ENCODE measurements around the gene IZUMO3.

Gene IZUMO3

DNA sequence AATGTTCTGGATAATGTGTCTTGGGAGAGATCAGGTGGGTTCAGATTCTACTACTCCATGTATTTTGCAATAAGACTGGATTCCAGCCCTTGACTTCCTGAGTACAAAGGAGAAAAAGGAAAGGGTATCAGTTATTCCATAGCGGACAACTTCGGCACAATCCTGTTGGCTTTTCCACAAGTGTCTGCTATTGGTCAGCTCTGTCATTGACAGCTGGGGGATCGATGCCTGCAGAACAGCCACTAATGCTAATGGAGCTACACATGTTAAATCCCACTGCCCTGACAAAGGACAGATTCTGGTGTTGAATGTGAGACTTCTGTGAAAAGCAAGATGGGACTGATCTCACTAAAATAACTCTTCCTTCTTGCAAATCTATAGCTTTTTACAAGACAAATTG is 41.2 kb downstream of the IZUMO3 start:
- TF ChIP-seq, protein P1, sequence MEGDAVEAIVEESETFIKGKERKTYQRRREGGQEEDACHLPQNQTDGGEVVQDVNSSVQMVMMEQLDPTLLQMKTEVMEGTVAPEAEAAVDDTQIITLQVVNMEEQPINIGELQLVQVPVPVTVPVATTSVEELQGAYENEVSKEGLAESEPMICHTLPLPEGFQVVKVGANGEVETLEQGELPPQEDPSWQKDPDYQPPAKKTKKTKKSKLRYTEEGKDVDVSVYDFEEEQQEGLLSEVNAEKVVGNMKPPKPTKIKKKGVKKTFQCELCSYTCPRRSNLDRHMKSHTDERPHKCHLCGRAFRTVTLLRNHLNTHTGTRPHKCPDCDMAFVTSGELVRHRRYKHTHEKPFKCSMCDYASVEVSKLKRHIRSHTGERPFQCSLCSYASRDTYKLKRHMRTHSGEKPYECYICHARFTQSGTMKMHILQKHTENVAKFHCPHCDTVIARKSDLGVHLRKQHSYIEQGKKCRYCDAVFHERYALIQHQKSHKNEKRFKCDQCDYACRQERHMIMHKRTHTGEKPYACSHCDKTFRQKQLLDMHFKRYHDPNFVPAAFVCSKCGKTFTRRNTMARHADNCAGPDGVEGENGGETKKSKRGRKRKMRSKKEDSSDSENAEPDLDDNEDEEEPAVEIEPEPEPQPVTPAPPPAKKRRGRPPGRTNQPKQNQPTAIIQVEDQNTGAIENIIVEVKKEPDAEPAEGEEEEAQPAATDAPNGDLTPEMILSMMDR (conservative IDR thresholded peaks at IDR 0.05; ENCODE audit: low read length) = no peak
- no peak for DNase-seq (ENCODE audit: low read depth)
- no peak overlapping the region for H3K4me3 ChIP-seq (ENCODE audit: low read length)

DNA sequence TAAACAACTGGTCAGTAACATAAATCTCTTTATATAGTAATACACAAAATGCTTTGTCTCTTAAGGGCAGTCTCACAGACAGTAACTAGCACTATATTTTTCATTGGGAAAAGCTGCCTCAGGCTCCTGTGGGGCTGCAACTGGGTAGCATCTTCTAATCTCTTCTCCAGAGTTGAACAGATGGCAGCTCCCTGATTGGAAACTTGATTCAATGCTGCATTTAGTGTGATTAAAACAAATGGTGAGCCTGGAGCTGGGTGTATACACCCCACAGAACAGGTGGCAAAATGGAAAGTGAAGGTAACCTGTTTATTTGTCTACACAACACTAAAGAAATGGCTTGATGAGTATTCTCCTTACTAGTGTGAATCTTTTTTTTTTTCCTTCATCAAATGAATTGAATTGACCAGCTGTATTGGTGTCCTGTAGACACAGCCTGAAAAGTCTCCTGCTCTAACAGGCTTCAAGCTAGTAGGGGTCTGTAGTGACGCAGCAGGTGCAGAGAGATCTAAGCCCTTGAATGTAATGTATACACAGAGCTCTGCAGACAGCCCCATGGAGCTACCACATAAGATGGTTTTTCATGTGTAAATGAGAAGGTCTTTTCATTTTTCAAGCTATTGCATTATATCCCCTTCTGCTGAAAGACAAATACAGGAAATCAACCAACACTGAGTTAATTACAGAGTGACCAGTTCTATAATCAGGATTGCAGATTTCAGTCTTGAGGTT is 43.3 kb downstream of the IZUMO3 start:
- no peak for DNase-seq (ENCODE audit: low read depth)
- no peak overlapping the region for H3K4me3 ChIP-seq (ENCODE audit: low read length)
- TF ChIP-seq, protein P1 (conservative IDR thresholded peaks at IDR 0.05; ENCODE audit: low read length) = no peak

DNA sequence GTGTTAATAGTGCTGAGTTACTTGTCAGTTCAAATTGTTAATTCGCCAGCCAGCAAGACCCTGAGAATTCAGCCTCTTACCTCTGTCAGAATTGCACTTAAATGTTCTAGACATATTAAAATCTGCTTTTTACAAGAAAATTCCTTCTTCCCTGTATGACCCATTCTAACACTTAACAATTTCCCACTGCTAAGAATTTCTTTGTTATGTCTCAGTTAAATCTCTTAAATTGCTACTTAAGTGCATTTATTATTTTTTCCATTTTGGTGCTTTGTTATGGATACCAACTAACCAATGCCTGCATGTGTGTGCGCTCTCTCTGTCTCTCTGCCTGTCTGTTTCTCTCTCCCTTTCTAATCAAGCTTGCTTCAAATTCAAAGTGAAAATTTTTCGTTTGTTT is 44.9 kb downstream of the IZUMO3 start:
- no peak for DNase-seq (ENCODE audit: low read depth)
- TF ChIP-seq, protein P1 (conservative IDR thresholded peaks at IDR 0.05; ENCODE audit: low read length) = no peak
- H3K4me3 ChIP-seq (ENCODE audit: low read length) = no peak overlapping the region

DNA sequence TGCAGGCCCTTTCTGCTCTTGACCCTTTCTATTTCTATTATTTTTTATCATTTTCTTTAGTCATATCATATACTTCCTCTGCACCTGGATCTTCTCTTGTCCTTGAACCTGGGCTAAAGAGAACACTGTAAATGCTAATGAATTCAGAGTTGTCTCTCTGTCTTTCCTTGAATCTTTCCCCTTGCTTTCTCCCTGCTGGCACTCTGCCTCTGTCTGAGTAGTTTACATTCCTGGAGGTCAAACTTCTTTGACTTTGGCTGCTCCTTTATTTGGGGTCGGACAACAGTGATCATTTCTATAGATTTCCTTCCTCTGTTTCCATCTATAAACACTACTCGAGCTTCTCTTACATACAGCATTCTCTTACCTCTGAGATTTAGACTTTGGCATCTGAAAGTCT is 47.1 kb downstream of the IZUMO3 start:
- TF ChIP-seq, protein P1 (conservative IDR thresholded peaks at IDR 0.05; ENCODE audit: low read length) = no peak
- no peak overlapping the region for H3K4me3 ChIP-seq (ENCODE audit: low read length)
- DNase-seq (ENCODE audit: low read depth) = no peak

DNA sequence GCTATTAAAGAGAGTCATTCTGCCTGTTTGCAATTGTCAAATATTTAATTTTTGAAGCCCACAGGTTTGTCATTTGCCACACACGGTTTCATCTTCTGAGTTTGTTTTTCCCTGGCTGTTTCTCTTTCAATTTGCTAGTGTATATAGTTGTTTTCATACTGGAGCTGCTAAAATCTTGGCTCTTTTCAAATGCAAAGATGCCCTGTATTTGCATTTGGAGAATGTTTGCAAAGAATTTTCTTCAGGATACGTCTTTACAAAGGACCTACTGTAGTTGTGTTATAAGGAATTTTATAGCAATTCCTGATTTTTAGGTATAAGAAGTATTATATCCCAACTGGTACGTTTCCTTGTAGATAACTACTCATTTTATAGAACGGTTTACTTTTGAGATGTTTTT is 48.0 kb downstream of the IZUMO3 start:
- TF ChIP-seq, protein P1 (conservative IDR thresholded peaks at IDR 0.05; ENCODE audit: low read length) = no peak
- H3K4me3 ChIP-seq (ENCODE audit: low read length) = no peak overlapping the region
- no peak for DNase-seq (ENCODE audit: low read depth)

Measured in AG10803 (cell line).